NCI-H2029 treated with DMSO at 0.1 percent for 48 hours (cell line): ENCODE data around the gene PTPRN.
"Not testable (repeated sequence)": the region's sequence is repeated elsewhere in the genome, so short reads cannot be mapped to it uniquely, and the experiment has no call there.

Experiments
- DNase-seq: peaks from one replicate; lab custom pipeline; 2025; lab: John Stamatoyannopoulos, UW

The PTPRN gene

GRCh38 chr2:219287580-219288265 is 21.5 kb downstream of the PTPRN start:
- no peak for DNase-seq

GRCh38 chr2:219287116-219287440 is 22.1 kb downstream of the PTPRN start:
- not testable (repeated sequence) for DNase-seq

- no peak for DNase-seq
Observed at GRCh38 chr2:219286436-219287115, 22.6 kb downstream of the PTPRN start.

GRCh38 chr2:219285894-219286425 is 23.2 kb downstream of the PTPRN start:
- DNase-seq: no peak

- no peak for DNase-seq
Observed at GRCh38 chr2:219285373-219285735, 23.8 kb downstream of the PTPRN start.

GRCh38 chr2:219284501-219285372 is 24.5 kb downstream of the PTPRN start:
- DNase-seq: no peak

GRCh38 chr2:219282943-219283581 is 26.1 kb downstream of the PTPRN start:
- no peak for DNase-seq

GRCh38 chr2:219282375-219282774 is 26.8 kb downstream of the PTPRN start:
- no peak for DNase-seq

GRCh38 chr2:219281588-219281987 is 27.6 kb downstream of the PTPRN start:
- no peak for DNase-seq

GRCh38 chr2:219280651-219281050 is 28.6 kb downstream of the PTPRN start:
- DNase-seq: no peak

- no peak for DNase-seq
Observed at GRCh38 chr2:219279916-219280516, 29.2 kb downstream of the PTPRN start.

- DNase-seq: peak; percentile 77
Observed at GRCh38 chr2:219279151-219279915, 29.9 kb downstream of the PTPRN start, which contains the start of gene DNAJB2. DNAJB2 (plus strand) TSS chr2:219279366; CDS start chr2:219279834, 468 bp downstream.

GRCh38 chr2:219278655-219279150 is 30.5 kb downstream of the PTPRN start:
- DNase-seq: peak; percentile 42

GRCh38 chr2:219277703-219278654 is 31.2 kb downstream of the PTPRN start:
- peak; percentile 68 for DNase-seq

GRCh38 chr2:219274361-219274921 is 34.8 kb downstream of the PTPRN start:
- no peak for DNase-seq

GRCh38 chr2:219273937-219274336 is 35.3 kb downstream of the PTPRN start:
- no peak for DNase-seq

GRCh38 chr2:219272995-219273394 is 36.2 kb downstream of the PTPRN start:
- DNase-seq: no peak

- no peak for DNase-seq
Observed at GRCh38 chr2:219272356-219272755, 36.8 kb downstream of the PTPRN start.

GRCh38 chr2:219271021-219271420 is 38.2 kb downstream of the PTPRN start:
- DNase-seq: no peak
